Erythroblast (primary cell): ENCODE measurements around the gene BPGM.

Experiments
- DNase-seq, 2 experiments: peaks; one replicate each; lab custom pipeline; 2025; lab: John Stamatoyannopoulos, UW
- GATA1 ChIP-seq: IDR thresholded peaks from 2 replicates; pipeline ENCODE4 v1.6.1; 2011; ENCODE audit warnings: low read depth, mild to moderate bottlenecking, control low read depth, low read length, moderate library complexity
- POLR2A ChIP-seq: IDR thresholded peaks from 2 replicates; pipeline ENCODE4 v1.6.1; 2011; ENCODE audit warnings: mild to moderate bottlenecking, low read length

The BPGM gene

GRCh38 chr7:134622303-134622995, 24.2 kb upstream of the BPGM start:
- TF ChIP-seq GATA1 (no peak), POLR2A (no peak)
- DNase-seq: no peak

GRCh38 chr7:134623193-134623592, 23.5 kb upstream of the BPGM start:
- no peak for DNase-seq
- TF ChIP-seq GATA1: no peak
- no peak for TF ChIP-seq POLR2A

- TF ChIP-seq POLR2A: no peak
- no peak for TF ChIP-seq GATA1
- DNase-seq: no peak
These were observed 21.1 kb upstream of the BPGM start for GRCh38 chr7:134625550-134625949.

GRCh38 chr7:134627109-134627774, 19.4 kb upstream of the BPGM start:
- TF ChIP-seq GATA1 (no peak), POLR2A (no peak)
- no peak for DNase-seq

- TF ChIP-seq GATA1 (no peak), POLR2A (no peak)
- DNase-seq: no peak
These were observed 18.9 kb upstream of the BPGM start for GRCh38 chr7:134627775-134628153.

- TF ChIP-seq GATA1 (no peak), POLR2A (no peak)
- DNase-seq: no peak
These were observed 17.2 kb upstream of the BPGM start for GRCh38 chr7:134629445-134629844.

GRCh38 chr7:134630237-134630636, 16.4 kb upstream of the BPGM start:
- TF ChIP-seq POLR2A (no peak), GATA1 (no peak)
- no peak for DNase-seq

- TF ChIP-seq GATA1: no peak
- TF ChIP-seq POLR2A: no peak
- DNase-seq: no peak
These were observed 15.8 kb upstream of the BPGM start for GRCh38 chr7:134630893-134631292.

GRCh38 chr7:134632052-134632451, 14.6 kb upstream of the BPGM start:
- DNase-seq: no peak
- no peak for TF ChIP-seq POLR2A
- no peak for TF ChIP-seq GATA1

- peak; percentile 80 to 88 for DNase-seq
- TF ChIP-seq GATA1: no peak
- TF ChIP-seq POLR2A: no peak
These were observed 13.6 kb upstream of the BPGM start for GRCh38 chr7:134632937-134633540.

GRCh38 chr7:134636008-134636449, 10.6 kb upstream of the BPGM start:
- DNase-seq: peak; percentile 62 to 68
- TF ChIP-seq GATA1: no peak
- no peak for TF ChIP-seq POLR2A

GRCh38 chr7:134637441-134637840, 9.2 kb upstream of the BPGM start:
- no peak for DNase-seq
- TF ChIP-seq POLR2A (no peak), GATA1 (no peak)

- DNase-seq: no peak
- TF ChIP-seq POLR2A (no peak), GATA1 (no peak)
These were observed 8.5 kb upstream of the BPGM start for GRCh38 chr7:134637934-134638719.
